GM23338 (cell line): ENCODE data around the gene VPREB1. TPM values are rescaled to one million over a fixed set of nuclear protein-coding genes. Genes with fewer than 3 reads are reported as not detected.
"Not testable (repeated sequence)": the region's sequence is repeated elsewhere in the genome, so short reads cannot be mapped to it uniquely, and the experiment has no call there.

ENCODE experiments used
- ATAC-seq: fragments of 200-7000 bp; cut with Tn5 transposase; 3 replicates; pipeline ENCODE4 v1.9.1; 2020
- DNase-seq: peaks from one replicate; pipeline ENCODE4 v3.0.0-alpha.2; 2015; ENCODE audit warnings: low spot score
- H2AFZ ChIP-seq: fragments of 200-600 bp; sonication (generic); 2 replicates; pipeline ENCODE4 v1.8.0; 2016; ENCODE audit warnings: antibody characterized with exemption, mild to moderate bottlenecking, moderate library complexity
- H3F3A ChIP-seq: fragments of 200-600 bp; sonication (generic); replicated peaks from 2 replicates; pipeline ENCODE4 v1.8.0; 2017; ENCODE audit warnings: antibody characterized with exemption, mixed run types, low read depth
- H3K27ac ChIP-seq: fragments of 200-600 bp; sonication (generic); 2 replicates; pipeline ENCODE4 v1.6.1; 2016; ENCODE audit warnings: low read depth
- H3K27me3 ChIP-seq: fragments of 200-600 bp; sonication (generic); 2 replicates; pipeline ENCODE4 v1.8.0; 2016; ENCODE audit warnings: mild to moderate bottlenecking, mixed run types, moderate library complexity; ENCODE audit not compliant: insufficient read depth
- H3K36me3 ChIP-seq: fragments of 200-600 bp; sonication (generic); 2 replicates; pipeline ENCODE4 v1.8.0; 2016; ENCODE audit warnings: mild to moderate bottlenecking; ENCODE audit not compliant: insufficient read depth
- H3K4me1 ChIP-seq: fragments of 200-600 bp; sonication (generic); 2 replicates; pipeline ENCODE4 v1.8.0; 2016; ENCODE audit warnings: mild to moderate bottlenecking, moderate library complexity; ENCODE audit not compliant: insufficient read depth
- H3K4me2 ChIP-seq: fragments of 200-600 bp; sonication (generic); 2 replicates; pipeline ENCODE4 v1.7.1; 2017; ENCODE audit warnings: mixed run types
- H3K4me3 ChIP-seq: fragments of 200-600 bp; sonication (generic); 2 replicates; pipeline ENCODE4 v1.6.1; 2016; ENCODE audit warnings: mixed run types
- H3K79me2 ChIP-seq: fragments of 200-600 bp; sonication (generic); replicated peaks from 2 replicates; pipeline ENCODE4 v1.8.0; 2017; ENCODE audit warnings: mild to moderate bottlenecking; ENCODE audit not compliant: insufficient read depth
- H3K9me2 ChIP-seq: fragments of 200-600 bp; sonication (generic); 2 replicates; pipeline ENCODE4 v1.8.0; 2017; ENCODE audit not compliant: insufficient read depth
- H4K20me1 ChIP-seq: fragments of 200-600 bp; sonication (generic); replicated peaks from 2 replicates; pipeline ENCODE4 v1.8.0; 2017; ENCODE audit warnings: mild to moderate bottlenecking; ENCODE audit not compliant: insufficient read depth
- H3K27ac Mint-ChIP-seq: 2 replicates; pipeline ENCODE4 v1.8.0; 2020; ENCODE audit warnings: inconsistent platforms, mild to moderate bottlenecking, moderate library complexity, mixed read lengths
- H3K27me3 Mint-ChIP-seq: 3 replicates; pipeline ENCODE4 v1.8.0; 2022; ENCODE audit warnings: low read depth, mild to moderate bottlenecking, moderate library complexity, mixed read lengths, inconsistent platforms; ENCODE audit not compliant: insufficient read depth, poor library complexity
- H3K36me3 Mint-ChIP-seq: 3 replicates; pipeline ENCODE4 v1.8.0; 2021; ENCODE audit warnings: low read depth, mild to moderate bottlenecking, inconsistent platforms, moderate library complexity, mixed read lengths
- H3K4me1 Mint-ChIP-seq: 3 replicates; pipeline ENCODE4 v1.8.0; 2020; ENCODE audit warnings: mild to moderate bottlenecking, inconsistent platforms, mixed read lengths
- H3K4me3 Mint-ChIP-seq: 3 replicates; pipeline ENCODE4 v1.8.0; 2021; ENCODE audit warnings: moderate library complexity, mild to moderate bottlenecking, inconsistent platforms, mixed read lengths
- H3K9me3 Mint-ChIP-seq: 3 replicates; pipeline ENCODE4 v1.8.0; 2020; ENCODE audit warnings: moderate library complexity, mild to moderate bottlenecking, inconsistent platforms, mixed read lengths
- CTCF ChIP-seq, 2 experiments: fragments of 200-600 bp in 1 of 2; sonication (generic) in 1 of 2; conservative IDR thresholded peaks; 2 replicates each; pipeline versions ENCODE4 v1.5.1 to v1.6.1; 2016 to 2017; ENCODE audit warnings: antibody characterized with exemption in 2 of 2, low read depth in 2 of 2, mild to moderate bottlenecking in 2 of 2, moderate library complexity in 1 of 2
- EZH2 ChIP-seq: fragments of 200-600 bp; sonication (generic); IDR thresholded peaks from one replicate; pipeline ENCODE4 v1.8.0; 2017; ENCODE audit warnings: antibody characterized with exemption, mild to moderate bottlenecking, low read depth; ENCODE audit not compliant: unreplicated experiment
- EZH2phosphoT487 ChIP-seq: fragments of 200-600 bp; sonication (generic); IDR thresholded peaks from one replicate; pipeline ENCODE4 v1.8.1; 2018; ENCODE audit warnings: antibody characterized with exemption; ENCODE audit not compliant: unreplicated experiment
- JUNB ChIP-seq: IDR thresholded peaks from one replicate; pipeline ENCODE4 v1.6.1; 2016; ENCODE audit warnings: antibody characterized with exemption; ENCODE audit not compliant: unreplicated experiment
- POLR2AphosphoS5 ChIP-seq: IDR thresholded peaks from 2 replicates; pipeline ENCODE4 v1.6.1; 2016; ENCODE audit warnings: antibody characterized with exemption, low read depth
- ZNF114 ChIP-seq: fragments of 250-450 bp; sonication (Bioruptor Pico); IDR thresholded peaks from 2 replicates; pipeline ENCODE4 v1.5.0; 2020; ENCODE audit warnings: mild to moderate bottlenecking, moderate library complexity
- ZNF462 ChIP-seq: fragments of 250-450 bp; sonication (Bioruptor Pico); IDR thresholded peaks from 2 replicates; pipeline ENCODE4 v1.5.0; 2020; ENCODE audit warnings: mild to moderate bottlenecking, moderate library complexity
- polyA plus RNA-seq: library from polyadenylated mRNA; unstranded; fragments of >200 nt; fragmentation: Nextera tagmentation; extraction: Ambion mirVana; gene quantifications from 2 replicates; pipeline ENCODE4 v1.2.1, GENCODE V29; 2016
- total RNA-seq: library from RNA; depleted of rRNA; stranded (reverse); fragments of >200 nt; shearing (Covaris generic); gene quantifications from 2 replicates; pipeline ENCODE4 v1.2.3, GENCODE V29; 2014

Gene VPREB1
- total and polyA plus RNA-seq, 2 experiments from 2014 or later = not detected

- no peak for TF ChIP-seq ZNF462 (CRISPR knock-in tag)
- no peak for TF ChIP-seq JUNB
- no peak for TF ChIP-seq CTCF (conservative IDR thresholded peaks at IDR 0.05; ENCODE audit: low read depth in 2 of 2)
- TF ChIP-seq ZNF114 (CRISPR knock-in tag) = no peak
- TF ChIP-seq EZH2phosphoT487 = no peak
- TF ChIP-seq POLR2AphosphoS5 = no peak
Observed at GRCh38 chr22:22208652-22209051, 35.9 kb upstream of the VPREB1 start (continued).

- peaks cover 100% of the 10 kb centered on the region for H3K27me3 ChIP-seq
- H3F3A ChIP-seq, H3K4me1 ChIP-seq, H3K4me1 Mint-ChIP-seq, H3K9me2 ChIP-seq, DNase-seq, H3K36me3 ChIP-seq, H2AFZ ChIP-seq, H3K36me3 Mint-ChIP-seq, H3K79me2 ChIP-seq, H3K9me3 Mint-ChIP-seq, H3K27ac Mint-ChIP-seq, ATAC-seq, H3K4me2 ChIP-seq, H3K4me3 ChIP-seq, H3K4me3 Mint-ChIP-seq, H3K27ac ChIP-seq, H4K20me1 ChIP-seq: not testable (repeated sequence)
- TF ChIP-seq EZH2 = peak; percentile 12
- H3K27me3 Mint-ChIP-seq = peaks cover 94% of the 10 kb centered on the region
Observed at GRCh38 chr22:22209080-22209640, 35.4 kb upstream of the VPREB1 start.
